GM19351 (cell line): ENCODE data around the gene POLR2J3.
"Not testable (repeated sequence)": the region's sequence is repeated elsewhere in the genome, so short reads cannot be mapped to it uniquely, and the experiment has no call there.

Experiments used
- ATAC-seq: cut with Tn5 transposase; IDR thresholded peaks from one replicate; pipeline ENCODE4 v1.9.1; 2021; ENCODE audit warnings: mild to moderate bottlenecking, moderate library complexity; ENCODE audit not compliant: unreplicated experiment

Gene POLR2J3

DNA sequence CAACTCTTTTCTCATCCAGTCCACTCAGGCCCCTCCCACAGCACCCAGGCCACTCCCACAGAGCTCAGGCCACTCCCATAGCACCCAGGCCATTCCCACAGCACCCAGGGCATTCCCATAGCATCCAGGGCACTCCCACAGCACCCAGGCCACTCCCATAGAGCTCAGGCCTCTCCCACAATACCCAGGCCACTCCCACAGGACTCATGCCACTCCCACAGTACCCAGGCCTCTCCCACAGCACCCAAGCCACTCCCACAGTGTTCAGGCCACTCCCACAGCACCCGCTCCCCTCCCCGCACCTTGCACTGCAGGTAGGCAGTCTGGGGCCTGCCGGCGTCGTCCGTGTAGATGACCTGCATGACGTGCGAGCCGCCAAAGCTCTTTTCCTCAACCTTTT lies 17.5 kb upstream of the POLR2J3 start:
- peak; percentile 53 for ATAC-seq

DNA sequence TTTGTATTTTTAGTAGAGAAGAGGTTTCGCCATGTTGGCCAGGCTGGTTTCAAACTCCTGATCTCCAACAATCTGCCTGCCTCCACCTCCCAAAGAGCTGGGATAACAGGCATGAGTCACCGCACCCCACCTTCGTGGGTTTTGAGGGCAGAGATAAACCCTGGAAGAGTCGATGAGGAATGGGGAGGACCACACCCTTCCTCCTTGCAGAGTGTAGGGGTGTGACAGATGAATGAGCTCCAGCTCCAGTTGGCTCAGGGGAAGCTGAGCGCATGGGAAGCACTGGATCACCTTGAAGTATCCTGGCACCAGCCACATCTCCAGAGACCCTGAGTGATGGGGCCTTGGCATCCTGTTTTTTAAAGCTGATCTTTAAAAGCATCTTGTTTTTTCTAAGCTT lies 11.1 kb upstream of the POLR2J3 start:
- ATAC-seq, result not testable (repeated sequence)

DNA sequence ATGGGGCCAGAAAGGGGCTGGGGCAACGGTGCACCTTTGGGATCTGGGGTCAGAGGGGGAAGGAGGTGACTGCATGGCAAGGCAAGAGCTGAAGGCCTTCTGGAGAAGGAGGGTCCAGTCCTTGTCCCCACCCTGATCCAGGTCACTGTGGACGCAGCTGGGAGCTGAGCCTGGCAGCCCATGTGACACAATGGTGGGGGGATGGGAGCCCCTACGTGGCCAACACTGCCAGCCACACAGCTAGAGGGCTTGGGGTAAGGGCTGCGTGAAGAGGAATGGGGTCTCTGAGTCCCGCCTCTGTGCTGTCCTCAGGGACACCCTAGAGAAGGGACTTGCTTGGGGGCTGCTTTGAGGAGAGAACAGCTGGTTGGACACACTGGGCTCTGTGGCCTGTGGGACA lies 9.3 kb upstream of the POLR2J3 start:
- ATAC-seq, result not testable (repeated sequence)

DNA sequence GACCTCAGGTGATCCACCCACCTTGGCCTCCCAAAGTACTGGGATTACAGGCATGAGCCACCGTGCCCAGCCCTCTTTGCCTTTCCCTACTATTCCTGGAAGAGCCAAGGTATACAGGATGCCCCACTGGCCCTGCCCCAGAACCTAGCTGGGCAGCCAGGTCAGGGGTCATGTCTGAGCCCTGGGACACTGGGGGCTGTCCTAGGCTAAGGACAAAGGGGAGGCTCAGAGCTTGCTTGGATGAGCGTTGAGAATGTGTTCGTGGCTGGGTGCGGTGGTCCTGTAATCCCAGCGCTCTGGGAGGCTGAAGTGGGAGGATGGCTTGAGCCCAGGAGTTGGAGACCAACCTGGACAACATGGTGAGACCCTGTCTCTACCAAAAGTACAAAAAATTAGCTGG lies 6.1 kb upstream of the POLR2J3 start:
- not testable (repeated sequence) for ATAC-seq

DNA sequence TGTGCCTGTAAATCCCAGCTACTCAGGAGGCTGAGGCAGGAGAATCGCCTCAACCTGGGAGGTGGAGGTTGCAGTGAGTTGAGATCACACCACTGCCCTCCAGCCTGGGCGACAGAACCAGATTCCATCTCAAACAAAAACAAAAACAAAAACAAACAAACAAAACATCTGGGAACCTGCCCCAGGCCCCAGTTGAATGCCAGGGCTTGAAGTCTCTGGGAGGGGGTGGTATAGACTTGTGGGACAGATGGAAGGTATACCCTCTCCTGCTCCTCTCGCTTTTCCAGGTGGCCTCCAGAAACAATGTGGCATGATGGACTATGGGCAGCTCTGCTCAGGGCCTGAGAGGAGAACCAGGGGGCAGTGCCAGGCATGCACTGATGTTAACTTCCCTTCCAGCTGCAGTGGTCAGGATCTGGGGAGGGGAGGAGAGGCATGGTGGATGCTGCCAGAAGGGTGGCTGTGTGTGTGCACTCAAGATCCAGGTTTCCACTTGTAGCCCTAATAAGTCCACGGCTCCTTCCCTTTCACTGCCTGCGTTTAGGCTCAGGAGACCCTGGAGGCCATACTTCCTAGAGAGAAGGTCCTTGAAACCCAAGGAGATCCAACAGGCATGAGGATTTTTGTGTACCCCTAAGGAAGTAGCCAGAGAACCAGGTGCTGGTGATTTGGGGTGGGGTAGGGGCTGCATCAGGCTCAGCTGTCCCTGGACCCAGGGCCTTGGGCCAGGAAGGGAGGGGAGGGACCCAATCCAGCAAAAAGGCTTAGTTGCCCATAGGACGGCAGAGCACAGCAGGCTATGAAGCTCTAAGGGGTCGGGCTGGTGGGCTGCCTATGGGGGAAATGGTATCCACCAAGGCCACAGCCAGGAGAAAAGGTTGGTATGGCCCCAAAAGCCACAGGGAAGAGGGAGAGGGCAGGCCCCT lies 5.2 kb upstream of the POLR2J3 start:
- not testable (repeated sequence) for ATAC-seq

DNA sequence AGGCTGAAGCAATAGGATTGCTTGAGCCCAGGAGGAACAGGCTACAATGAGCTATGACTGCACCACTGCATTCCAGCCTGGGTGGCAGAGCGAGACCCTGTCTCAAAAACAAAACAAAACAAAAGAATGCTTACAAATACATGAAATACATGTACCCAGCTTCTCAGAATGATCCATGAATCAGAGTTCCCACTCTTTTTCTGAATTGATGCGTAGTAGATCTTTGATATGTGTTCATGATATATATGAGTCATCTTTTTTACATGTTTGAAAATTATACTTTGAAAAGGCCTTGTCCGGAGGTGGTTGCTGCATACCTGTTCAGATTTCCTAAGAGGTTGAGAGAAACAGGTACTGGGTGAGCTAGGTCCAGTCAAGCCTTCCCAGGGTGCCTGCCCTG lies 4.0 kb upstream of the POLR2J3 start:
- ATAC-seq, result not testable (repeated sequence)

DNA sequence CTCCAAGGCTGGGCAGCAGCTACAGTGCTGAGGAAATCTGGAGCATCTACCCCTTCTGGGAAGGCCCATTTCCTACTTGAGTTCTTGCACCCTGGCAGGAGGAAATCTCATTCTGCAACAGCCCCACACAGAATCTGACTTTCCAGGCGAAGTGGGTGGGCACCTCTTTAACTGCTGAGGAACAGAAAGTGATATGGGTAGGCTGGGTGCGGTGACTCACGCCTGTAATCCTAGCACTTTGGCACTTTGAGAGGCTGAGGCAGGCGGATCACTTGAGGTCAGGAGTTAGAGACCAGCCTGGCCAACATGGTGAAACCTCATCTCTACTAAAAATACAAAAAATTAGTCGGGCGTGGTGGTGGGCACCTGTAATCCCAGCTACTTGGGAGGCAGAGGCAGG lies 2.2 kb upstream of the POLR2J3 start:
- not testable (repeated sequence) for ATAC-seq

DNA sequence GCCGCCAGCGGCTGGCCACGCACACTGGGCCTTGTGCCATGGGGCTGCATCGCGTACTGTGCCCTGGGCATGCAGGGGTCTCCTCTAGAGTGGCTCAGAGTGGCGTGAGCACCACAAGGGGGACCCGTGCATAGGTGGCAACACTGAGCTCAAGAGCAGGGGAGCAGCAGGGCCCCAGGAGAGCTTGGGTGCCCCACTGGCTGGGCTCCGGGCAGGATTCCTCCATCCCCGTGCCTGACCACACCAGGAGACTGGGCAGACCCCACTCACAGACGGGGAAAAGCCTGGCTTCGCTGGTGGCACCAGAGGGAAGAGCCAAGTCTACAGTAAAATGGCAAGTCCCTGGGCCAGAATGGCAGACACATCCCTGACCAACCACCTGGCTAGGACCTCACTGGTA lies 3.8 kb downstream of the POLR2J3 start:
- not testable (repeated sequence) for ATAC-seq

DNA sequence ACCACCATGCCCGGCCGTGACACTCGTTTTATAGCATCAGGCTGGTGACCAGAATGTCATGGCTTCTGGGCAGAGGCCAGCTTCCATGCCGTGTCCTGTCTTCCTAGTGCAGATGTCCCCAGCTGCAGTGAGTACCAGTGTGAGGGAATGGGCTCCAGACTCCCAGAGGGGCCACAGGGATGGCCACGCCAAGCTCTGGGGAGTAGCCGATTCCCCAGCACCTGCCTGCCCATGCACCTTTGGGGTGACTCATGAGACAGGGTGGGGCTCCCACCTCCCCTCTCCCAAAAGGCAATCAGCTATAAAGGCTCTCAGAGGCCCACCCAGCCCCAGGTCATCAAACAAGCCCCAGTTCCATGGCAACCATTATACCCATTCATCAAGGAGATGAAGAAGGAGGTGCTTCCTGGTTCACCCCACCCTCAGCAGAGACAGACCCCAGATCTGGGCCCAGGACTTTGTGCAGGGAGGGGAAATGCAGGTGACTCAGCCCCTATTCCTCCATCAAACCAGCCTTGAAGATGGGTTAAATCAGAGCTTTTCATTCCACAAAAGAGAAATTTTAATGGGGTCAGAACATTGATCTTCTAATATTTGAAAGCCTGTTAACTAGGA lies 21.5 kb downstream of the POLR2J3 start, which contains the start of gene SPDYE2:
Gene SPDYE2, plus strand, starts transcription at position 419 of the 615 bp plus-strand sequence. CDS start 2,030 bp downstream, outside the sequence.
- ATAC-seq, result not testable (repeated sequence)

DNA sequence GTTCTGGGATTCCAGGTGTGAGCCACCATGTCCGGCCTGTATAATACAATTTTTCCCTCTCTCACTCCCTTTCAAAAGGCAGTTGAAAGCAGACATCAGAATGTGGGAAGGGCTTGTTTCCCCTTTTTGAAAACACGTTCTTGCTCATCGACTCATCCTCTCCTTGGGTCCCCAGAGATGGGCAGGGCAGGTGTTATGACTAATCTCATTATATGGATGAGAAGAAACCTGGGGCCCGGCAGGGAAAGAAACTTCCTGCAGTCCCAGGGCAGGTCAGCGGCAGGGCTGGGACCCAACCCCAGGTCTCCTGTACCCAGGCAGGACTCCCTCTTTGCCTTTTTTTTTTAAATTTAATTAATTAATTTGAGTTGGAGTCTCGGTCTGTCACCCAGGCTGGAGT lies 26.0 kb downstream of the POLR2J3 start:
- ATAC-seq, result peak; percentile 90

DNA sequence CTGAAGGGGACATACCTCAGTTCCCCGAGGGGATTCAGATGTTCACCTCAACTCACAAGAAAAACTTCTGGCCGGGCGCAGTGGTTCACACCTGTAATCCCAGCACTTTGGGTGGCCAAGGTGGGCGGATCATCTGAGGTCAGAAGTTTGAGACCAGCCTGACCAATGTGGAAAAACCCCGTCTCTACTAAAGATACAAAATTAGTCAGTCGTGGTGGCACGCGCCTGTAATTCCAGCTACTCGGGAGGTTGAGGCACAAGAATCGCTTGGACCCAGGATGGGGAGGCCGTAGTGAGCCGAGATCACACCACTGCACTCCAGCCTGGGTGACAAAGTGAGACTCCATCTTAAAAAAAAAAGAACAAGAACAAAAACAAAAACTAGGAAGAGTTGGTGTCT lies 27.1 kb downstream of the POLR2J3 start:
- ATAC-seq, result not testable (repeated sequence)

DNA sequence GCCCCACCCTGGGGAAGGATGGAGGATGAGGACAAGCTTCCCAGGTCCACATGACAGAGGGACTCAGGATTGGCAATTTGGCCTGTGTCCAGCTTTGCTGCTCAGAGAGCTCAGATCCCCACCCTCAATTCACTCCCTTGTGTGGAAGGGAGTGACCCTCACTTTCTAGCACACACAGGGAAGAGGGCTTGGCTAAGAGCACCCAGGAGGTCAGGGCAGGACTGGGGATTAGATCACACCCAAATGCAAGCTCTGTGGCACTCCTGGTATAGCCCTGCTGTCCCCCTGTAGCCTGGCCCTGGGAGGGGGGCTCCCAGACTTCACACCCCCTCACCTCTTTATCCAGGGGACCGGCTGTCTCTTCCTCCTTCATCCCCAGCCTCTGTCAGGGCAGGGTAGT lies 28.0 kb downstream of the POLR2J3 start:
- ATAC-seq, result not testable (repeated sequence)

DNA sequence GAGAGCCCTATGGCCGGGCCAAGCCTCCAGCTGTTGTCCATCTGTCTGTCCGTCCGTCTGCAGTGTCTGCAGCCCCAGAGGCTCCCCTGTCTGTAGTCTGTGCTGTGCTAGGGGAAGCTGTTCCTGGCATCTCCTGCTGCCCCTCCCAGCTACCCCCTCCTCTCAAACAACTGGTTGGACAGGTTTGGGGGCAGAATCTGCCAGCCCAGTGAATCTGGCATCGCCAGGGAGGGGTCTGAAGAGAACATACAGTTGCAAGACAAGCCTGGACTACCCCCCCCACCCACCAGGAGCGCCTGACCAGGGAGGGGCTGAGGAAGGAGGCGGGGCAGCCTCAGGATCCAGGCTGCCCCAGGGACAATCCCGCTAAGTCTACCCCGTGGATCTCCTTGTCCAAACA lies 28.8 kb downstream of the POLR2J3 start, which contains the start of gene UPK3BL2:
Gene UPK3BL2, minus strand, starts transcription at position 101 of the 400 bp plus-strand sequence. Its CDS starts 60 bp downstream, at position 41.
- ATAC-seq, result not testable (repeated sequence)

DNA sequence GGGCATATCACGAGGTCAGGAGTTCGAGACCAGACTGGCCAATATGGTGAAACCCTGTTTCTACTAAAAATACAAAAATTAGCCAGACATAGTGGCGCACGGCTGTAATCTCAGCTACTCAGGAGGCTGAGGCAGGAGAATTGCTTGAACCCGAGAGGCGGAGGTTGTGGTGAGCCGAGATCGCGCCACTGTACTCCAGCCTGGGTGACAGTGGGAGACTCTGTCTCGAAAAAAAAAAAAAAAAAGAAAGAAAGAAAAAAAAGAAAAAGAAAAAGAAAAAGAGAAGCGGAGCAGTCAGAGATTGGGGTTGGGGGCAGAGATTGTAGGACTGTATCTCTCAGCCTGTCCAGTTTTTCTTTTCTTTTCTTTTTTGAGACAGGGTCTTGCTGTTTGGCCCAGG lies 29.6 kb downstream of the POLR2J3 start:
- ATAC-seq, result not testable (repeated sequence)

DNA sequence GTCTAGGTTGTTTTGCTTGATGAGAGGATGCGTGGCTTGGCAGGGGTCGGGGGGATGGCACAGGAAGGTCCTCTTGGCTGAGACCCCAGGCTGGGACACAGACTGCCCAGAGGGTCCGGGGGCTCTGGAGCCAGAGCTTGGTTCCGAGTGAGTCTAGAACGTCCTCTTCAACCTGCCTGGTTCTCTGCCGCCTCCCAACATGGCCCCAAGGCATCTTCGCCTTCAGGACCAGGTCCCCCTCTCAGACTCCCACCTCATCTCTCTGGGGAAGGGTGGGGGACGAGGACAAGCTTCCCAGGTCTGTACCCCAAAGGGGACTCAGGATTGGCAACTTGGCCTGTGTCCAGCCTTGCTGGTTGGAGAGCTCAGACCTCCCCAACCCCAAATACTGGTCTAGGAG lies 30.3 kb downstream of the POLR2J3 start:
- ATAC-seq, result not testable (repeated sequence)

DNA sequence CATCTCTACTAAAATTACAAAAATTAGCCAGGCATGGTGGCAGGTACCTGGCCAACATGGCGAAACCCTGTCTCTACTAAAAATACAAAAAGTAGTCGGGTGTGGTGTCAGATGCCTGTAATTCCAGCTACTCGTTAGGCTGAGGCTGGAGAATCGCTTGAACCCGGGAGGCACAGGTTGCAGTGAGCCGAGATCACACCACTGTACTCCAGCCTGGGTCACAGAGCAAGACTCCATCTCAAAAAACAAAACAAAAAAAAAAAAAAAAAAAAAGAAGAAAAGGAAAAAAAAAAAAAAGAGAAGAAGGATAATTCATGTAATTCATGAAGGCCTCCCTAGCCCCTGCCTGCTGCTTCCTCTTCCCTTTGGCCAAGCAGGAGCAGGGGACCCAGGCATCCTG lies 31.8 kb downstream of the POLR2J3 start:
- ATAC-seq, result not testable (repeated sequence)

DNA sequence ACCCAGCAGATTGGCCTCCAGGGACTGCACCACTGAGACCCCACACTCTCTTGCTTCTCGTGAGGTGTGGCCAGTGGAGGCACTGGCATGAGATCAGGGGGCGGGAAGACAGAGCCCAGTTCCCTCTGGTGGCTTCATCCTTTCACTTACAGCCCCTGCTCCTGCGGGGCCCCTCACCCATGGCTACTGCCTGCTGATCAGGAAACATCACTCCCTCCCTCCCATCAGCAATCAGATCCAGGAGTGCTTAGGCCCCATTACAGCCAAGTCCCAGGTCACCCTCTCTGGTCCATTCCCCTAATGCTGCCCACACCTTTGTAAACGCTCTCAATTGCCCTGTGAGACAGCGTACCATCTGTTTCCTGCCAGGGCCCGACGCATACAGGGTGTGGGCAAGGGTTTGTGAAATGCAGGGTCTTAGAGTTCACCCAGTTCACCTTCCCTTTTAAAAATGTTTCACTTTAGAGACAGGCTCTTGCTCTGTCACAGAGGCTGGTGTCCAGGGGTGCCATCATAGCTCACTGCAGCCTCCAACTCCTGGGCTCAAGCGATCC lies 37.2 kb downstream of the POLR2J3 start:
- ATAC-seq, result not testable (repeated sequence)

DNA sequence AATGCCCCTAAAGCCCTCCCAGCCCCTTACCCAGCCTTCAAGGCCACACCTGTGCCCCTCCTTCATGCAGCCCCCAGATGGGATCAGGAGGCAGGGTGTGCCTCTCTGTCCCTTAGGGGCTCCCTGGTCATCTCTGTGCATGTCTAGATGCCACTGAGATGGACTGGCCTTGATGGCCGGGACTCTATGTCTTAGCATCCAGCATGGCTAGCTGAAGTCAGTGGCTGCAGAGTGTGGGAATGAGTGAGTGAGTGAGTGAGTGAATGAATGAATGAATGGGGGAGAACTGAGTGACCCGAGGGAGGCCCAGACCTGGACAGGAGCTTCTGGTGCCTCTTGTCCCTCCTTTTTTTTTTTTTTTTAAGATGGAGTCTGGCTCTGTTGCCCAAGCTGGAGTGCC lies 40.3 kb downstream of the POLR2J3 start:
- not testable (repeated sequence) for ATAC-seq

DNA sequence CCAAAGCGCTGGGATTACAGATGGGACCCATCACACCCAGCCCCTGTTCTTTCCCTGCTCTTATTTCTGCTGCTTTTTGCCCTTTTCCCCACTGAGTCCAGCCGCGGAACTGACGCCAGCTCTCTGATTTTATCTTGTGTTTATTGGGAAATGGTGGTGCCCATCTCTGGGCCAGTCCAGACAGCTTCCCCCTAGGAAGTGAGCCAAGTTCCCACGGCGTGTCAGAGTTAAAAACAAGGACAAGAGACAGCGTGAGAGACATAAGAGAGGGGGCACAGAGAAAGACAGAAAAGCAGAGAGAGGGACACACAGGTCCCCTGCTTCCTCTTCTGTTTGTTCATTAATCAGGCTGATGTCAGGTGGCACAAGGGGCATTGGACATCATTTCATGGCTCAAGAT lies 40.8 kb downstream of the POLR2J3 start:
- not testable (repeated sequence) for ATAC-seq

DNA sequence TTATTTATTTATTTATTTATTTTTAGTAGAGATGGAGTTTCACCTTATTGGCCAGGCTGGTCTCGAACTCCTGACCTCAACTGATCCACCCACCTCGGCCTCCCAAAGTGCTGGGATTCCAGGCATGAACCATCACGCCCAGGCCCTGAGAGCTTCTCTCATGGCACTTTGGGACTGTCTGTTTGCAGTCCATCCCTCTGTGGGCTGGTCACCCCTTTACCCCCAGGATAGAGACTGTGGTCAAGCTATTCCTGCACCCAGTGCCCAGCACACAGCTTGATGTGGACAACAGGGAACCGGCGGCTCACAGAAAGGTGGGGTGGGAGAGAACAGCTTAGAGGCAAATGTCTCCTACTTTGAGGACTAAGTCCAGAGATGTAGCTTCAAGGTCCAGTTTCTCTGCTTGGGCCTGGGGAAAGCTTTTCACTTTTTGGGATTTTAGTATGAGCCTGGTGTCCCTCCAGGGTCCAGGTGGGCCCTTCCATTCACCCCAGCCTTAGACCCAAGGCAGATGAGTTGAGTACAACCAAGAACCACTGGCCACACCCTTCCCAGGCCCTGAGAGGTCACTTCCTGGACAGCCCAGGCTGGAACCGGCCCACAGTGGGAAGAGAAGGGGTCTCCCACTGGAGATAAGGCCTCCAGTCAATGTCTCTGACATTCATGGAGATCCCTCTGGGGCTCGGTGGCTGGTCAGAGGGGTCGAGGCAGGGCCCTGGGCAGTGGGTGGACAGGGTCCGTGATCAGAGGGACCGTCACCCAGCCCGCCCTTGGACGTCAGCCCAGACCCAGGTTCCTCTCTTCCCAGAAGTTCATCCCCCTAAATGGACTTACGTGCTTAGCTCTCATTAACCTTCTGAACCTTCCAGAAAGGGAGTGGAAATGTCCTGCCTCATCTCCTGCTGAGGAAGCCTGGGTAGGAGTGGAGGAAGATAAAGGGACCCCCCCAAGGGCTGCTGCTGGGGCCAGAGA lies 44.3 kb downstream of the POLR2J3 start:
- ATAC-seq, result not testable (repeated sequence)
